Stimulated activated CD4-positive, alpha-beta T cell treated with anti-CD3 and anti-CD28 coated beads, Interleukin-4, amount 100 ng/mL, for 24 hours (primary cell): ENCODE measurements around the gene RIPOR2.
"Not testable (repeated sequence)": the region's sequence is repeated elsewhere in the genome, so short reads cannot be mapped to it uniquely, and the experiment has no call there.

Source experiments
- DNase-seq: peaks from one replicate; pipeline ENCODE4 v3.0.0-alpha.2; 2020

Gene RIPOR2

GRCh38 chr6:24757611-24758010 is 178.1 kb downstream of the RIPOR2 start:
- DNase-seq = no peak

GRCh38 chr6:24755279-24755678 is 180.5 kb downstream of the RIPOR2 start:
- no peak for DNase-seq

DNA sequence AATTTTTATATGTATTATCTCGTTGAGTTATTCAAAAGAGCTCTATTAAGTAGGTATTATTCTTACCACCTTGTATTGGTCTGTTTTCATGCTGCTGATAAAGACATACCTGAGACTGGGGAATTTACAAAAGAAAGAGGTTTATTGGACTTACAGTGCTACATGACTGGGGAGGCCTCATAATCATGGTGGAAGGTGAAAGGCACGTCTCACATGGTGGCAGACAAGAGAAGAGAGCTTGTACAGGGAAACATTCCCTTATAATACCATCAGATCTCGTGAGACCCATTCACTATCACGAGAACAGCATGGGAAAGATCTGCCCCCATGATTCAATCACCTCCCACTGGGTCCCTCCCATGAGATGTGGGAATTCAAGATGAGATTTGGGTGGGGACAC is 181.4 kb downstream of the RIPOR2 start:
- not testable (repeated sequence) for DNase-seq
